Heart left ventricle (tissue), 16 donors: ENCODE data around the gene IFIT1. TPM values are rescaled to one million over a fixed set of nuclear protein-coding genes. Genes with fewer than 3 reads are reported as not detected.
"Not testable (repeated sequence)": the region's sequence is repeated elsewhere in the genome, so short reads cannot be mapped to it uniquely, and the experiment has no call there.

Experiments
- ATAC-seq, 4 donors: fragments of 200-7000 bp; cut with Tn5 transposase; one replicate each; pipeline ENCODE4 v1.9.1; 2020 to 2022; ENCODE audit warnings: moderate library complexity in 4 of 4, mild to moderate bottlenecking in 3 of 4, moderate number of reproducible peaks in 1 of 4
- DNase-seq, 5 donors: peaks; one replicate each; pipeline ENCODE4 v3.0.0-alpha.2; 2020
- H3K27ac ChIP-seq, 12 donors: fragments of 200-600 bp; sonication (generic) in 4 of 12; one replicate each; pipeline versions ENCODE4 v1.5.0 to v1.8.0; 2016 to 2022; ENCODE audit warnings: mild to moderate bottlenecking in 2 of 12
- H3K27me3 ChIP-seq, 9 donors: fragments of 200-600 bp; sonication (generic) in 2 of 9; one replicate each; pipeline versions ENCODE4 v1.5.1 to v1.8.0; 2016 to 2022; ENCODE audit warnings: mild to moderate bottlenecking in 3 of 9
- H3K36me3 ChIP-seq, 9 donors: fragments of 200-600 bp; sonication (generic) in 2 of 9; one replicate each; pipeline versions ENCODE4 v1.5.0 to v1.8.0; 2018 to 2022; ENCODE audit warnings: mild to moderate bottlenecking in 2 of 9
- H3K4me1 ChIP-seq, 12 donors: fragments of 200-600 bp; sonication (generic) in 4 of 12; one replicate each; pipeline versions ENCODE4 v1.5.0 to v1.8.0; 2016 to 2022; ENCODE audit warnings: mild to moderate bottlenecking in 3 of 12
- H3K4me3 ChIP-seq, 12 donors: fragments of 200-600 bp; sonication (generic) in 4 of 12; one replicate each; pipeline versions ENCODE4 v1.5.0 to v1.8.0; 2017 to 2022; ENCODE audit warnings: mild to moderate bottlenecking in 9 of 12, moderate library complexity in 4 of 12
- H3K9me3 ChIP-seq, 12 donors: fragments of 200-600 bp; sonication (generic) in 4 of 12; one replicate each; pipeline versions ENCODE4 v1.5.0 to v1.8.0; 2016 to 2022; ENCODE audit warnings: mild to moderate bottlenecking in 1 of 12
- POLR2A ChIP-seq, 2 donors: fragments of 450-650 bp; IDR thresholded peaks; one replicate each; pipeline ENCODE4 v1.6.1; 2017; ENCODE audit warnings: antibody characterized with exemption in 2 of 2, mild to moderate bottlenecking in 2 of 2, moderate library complexity in 2 of 2
- WGBS, 4 donors: extraction: QIAGEN DNeasy Blood & Tissue Kit in 2 of 4; methylation state at CpG; one replicate each; pipeline versions ENCODE4 v1.1.5 to v1.1.7; 2013 to 2018; 5-methylcytosine and 5-hydroxymethylcytosine counted together
- intact Hi-C, 10 donors: fragments of 100-400 bp; cut with DNase I; formaldehyde crosslinking; loops; one replicate each; pipeline versions ENCODE4 v1.11.1 to v1.14.2; 2022
- polyA plus RNA-seq, 2 donors: library from polyadenylated mRNA; stranded (reverse); fragments of 200-250 nt; gene quantifications; one replicate each; pipeline ENCODE4 v1.2.3, GENCODE V29; 2013
- total RNA-seq, 9 donors: library from RNA; depleted of rRNA in 2 of 9; stranded (reverse); fragments of >200 nt in 2 of 9; fragmentation: NEBNext Ultra II Directional in 3 of 9; extraction: Animal tissue kit (Norgen Biotek cat#: 25700) in 3 of 9; gene quantifications; one replicate each; pipeline versions ENCODE4 v1.1.0 to v1.2.4, GENCODE V29; 2016 to 2023
- TF ChIP-seq, protein P1 (sequence below), 12 donors: fragments of 200-600 bp; sonication (generic) in 4 of 12; IDR thresholded peaks; one replicate each; pipeline versions ENCODE4 v1.5.0 to v1.8.0; 2018 to 2022; ENCODE audit warnings: antibody characterized with exemption in 12 of 12, mild to moderate bottlenecking in 5 of 12
- donor health status: ischemic (EF 13 %, LVEDD 7.1; RV severe dilation, severe dysfunction).
- donor health status: healthy with polysubstance abuse.
- donor health status: DM: no; HTN: yes; CAD: no.
- donor health status: DM: no; HTN: no; CAD: no.
- donor health status: ischemic (EF 25% LVEDD 6.9; RV normal size, moderate dysfunction).
- donor health status: ischemic (EF 25% LVEDD 5.7; RV mildly dilated, moderate dysfunction).
- donor health status: healthy.
- donor health status: DM: yes; HTN: yes; CAD: no.
- donor health status: ischemic (EF 35%, LVEDD 5.7; RV mildly dilated, moderate dysfunction).
- donor health status: nonischemic (EF 11% LVEDD 7.7; RV severe dilation, severe dysfunction).
- donor health status: DM: yes; HTN: yes; CAD: no.
- donor health status: PGD.
- donor health status: ischemic (EF 29% LVEDD 5.4; RV normal size, mild dysfunction).
- donor health status: nonischemic (EF 23%, LVEDD 6.1; RV moderate dilation, normal function).

IFIT1 gene
- total and polyA plus RNA-seq, 11 donors = 5.5 to 58.2 (median 25.4) TPM

DNA sequence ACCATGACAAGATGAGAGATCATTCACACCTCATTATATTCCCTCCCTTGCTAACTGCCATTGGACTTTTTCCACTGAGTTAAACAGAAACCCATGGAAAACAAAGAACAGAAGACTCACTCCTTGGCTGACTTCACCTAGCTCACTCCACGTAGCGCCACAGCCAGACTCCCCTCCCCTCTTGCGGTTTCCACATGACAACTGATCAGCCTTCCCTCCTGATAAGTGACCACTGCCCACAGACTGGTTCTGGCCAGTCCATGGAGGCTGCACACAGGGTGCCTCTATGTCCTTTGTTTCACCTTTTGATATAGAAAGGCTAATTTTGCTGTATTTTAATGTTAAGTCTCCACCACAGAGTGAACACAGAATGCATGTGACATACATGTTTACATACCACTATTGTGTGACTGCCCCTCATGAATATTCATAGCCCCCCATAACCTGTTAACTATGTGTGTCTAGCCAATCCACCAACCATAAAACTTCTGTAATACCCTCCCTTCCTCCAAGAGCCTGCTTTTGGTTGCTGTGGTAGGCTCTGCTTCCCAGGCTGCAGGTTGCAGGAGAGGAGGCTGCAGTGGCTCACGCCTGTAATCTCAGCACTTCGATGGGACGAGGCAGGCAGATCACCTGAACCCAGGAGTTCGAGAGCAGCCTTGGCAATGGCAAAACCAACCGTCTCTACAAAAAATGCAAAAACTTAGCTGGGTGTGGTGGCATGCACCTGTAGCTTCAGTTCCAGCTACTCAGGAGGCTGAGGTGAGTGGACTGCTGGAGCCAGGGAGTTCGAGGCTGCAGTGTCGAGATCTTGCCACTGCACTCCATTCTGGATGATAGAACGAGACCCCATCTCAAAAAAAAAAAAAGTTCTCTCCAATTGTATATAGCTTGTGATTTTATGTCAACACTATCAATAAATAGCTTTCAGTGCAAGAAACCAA, 12.0 kb downstream of the IFIT1 start:
- ATAC-seq (no peak), DNase-seq (no peak)
- H3K27me3 ChIP-seq = no peaks in the 10 kb centered on the region
- H3K4me1 ChIP-seq = peaks cover 0 to 15% (median 0%) of the 10 kb centered on the region in 12 donors
- TF ChIP-seq, protein P1, sequence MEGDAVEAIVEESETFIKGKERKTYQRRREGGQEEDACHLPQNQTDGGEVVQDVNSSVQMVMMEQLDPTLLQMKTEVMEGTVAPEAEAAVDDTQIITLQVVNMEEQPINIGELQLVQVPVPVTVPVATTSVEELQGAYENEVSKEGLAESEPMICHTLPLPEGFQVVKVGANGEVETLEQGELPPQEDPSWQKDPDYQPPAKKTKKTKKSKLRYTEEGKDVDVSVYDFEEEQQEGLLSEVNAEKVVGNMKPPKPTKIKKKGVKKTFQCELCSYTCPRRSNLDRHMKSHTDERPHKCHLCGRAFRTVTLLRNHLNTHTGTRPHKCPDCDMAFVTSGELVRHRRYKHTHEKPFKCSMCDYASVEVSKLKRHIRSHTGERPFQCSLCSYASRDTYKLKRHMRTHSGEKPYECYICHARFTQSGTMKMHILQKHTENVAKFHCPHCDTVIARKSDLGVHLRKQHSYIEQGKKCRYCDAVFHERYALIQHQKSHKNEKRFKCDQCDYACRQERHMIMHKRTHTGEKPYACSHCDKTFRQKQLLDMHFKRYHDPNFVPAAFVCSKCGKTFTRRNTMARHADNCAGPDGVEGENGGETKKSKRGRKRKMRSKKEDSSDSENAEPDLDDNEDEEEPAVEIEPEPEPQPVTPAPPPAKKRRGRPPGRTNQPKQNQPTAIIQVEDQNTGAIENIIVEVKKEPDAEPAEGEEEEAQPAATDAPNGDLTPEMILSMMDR (IDR thresholded peaks at IDR 0.05) = no peak
- no peak for TF ChIP-seq POLR2A (IDR thresholded peaks at IDR 0.05)
- no peak overlapping the region for H3K4me3 ChIP-seq
- peaks cover 0 to 42% (median 33%) of the 10 kb centered on the region in 9 donors for H3K36me3 ChIP-seq
- H3K27ac ChIP-seq = no peak overlapping the region
- intact Hi-C loops = no loop called here
- peaks cover 0 to 8% (median 0%) of the 10 kb centered on the region in 12 donors for H3K9me3 ChIP-seq
- WGBS, 4 donors = 91 to 97% (median 94%) methylated on average over 11 of the region's 11 CpGs

DNA sequence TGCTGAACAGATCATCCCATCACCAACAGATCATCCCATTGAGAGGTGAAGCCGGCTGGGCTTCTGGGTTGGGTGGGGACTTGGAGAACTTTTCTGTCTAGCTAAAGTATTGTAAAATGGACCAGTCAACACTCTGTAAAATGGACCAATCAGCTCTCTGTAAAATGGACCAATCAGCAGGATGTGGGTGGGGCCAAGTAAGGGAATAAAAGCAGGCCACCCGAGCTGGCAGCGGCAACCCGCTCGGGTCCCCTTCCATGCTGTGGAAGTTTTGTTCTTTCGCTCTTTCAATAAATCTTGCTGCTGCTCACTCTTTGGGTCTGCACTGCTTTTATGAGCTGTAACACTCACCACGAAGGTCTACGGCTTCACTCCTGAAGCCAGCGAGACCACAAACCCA, 13.8 kb downstream of the IFIT1 start:
- H3K4me3 ChIP-seq, H3K27ac ChIP-seq, ATAC-seq, H3K27me3 ChIP-seq, intact Hi-C loops, DNase-seq, H3K4me1 ChIP-seq, H3K9me3 ChIP-seq: not testable (repeated sequence)
- peaks cover 0 to 42% (median 31%) of the 10 kb centered on the region in 9 donors for H3K36me3 ChIP-seq
- 95 to 99% (median 97%) methylated on average over 9 of the region's 9 CpGs for WGBS, 4 donors

DNA sequence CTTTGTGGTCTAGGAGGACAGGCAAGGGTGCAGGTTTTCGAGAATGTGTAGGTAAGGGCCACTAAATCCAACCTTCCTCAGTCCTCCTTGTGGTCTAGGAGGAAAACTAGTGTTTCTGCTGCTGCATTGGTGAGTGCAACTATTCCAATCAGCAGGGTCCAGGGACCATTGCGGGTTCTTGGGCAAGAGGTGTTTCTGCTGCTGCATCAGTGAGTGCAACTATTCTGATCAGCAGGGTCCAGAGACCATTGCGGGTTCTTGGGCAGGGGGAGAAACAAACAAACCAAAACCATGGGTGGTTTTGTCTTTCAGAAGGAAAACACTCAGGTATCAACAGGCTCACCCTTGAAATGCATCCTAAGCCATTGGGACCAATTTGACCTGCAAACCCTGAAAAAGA, 15.4 kb downstream of the IFIT1 start:
- intact Hi-C loops, ATAC-seq, H3K4me3 ChIP-seq, H3K27ac ChIP-seq, H3K27me3 ChIP-seq, H3K4me1 ChIP-seq, H3K9me3 ChIP-seq, DNase-seq: not testable (repeated sequence)
- 96 to 100% (median 98%) methylated on average over 3 of the region's 3 CpGs for WGBS, 4 donors
- peaks cover 0 to 30% (median 18%) of the 10 kb centered on the region in 9 donors for H3K36me3 ChIP-seq

DNA sequence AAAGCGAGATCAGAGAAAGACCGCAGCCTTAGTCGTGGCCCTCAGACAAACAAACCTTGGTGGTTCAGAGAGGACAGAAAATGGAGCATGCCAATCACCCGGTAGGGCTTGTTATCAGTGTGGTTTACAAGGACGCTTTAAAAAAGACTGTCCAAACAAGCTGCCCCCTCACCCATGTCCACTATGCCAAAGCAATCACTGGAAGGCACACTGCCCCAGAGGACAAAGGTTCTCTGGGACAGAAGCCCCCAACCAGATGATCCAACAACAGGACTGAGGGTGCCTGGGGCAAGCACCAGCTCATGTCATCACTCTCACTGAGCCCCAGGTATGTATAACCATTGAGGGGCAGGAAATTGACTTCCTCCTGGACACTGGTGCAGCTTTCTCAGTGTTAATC, 16.9 kb downstream of the IFIT1 start:
- H3K4me3 ChIP-seq, H3K9me3 ChIP-seq, H3K27ac ChIP-seq, intact Hi-C loops, ATAC-seq, DNase-seq, H3K27me3 ChIP-seq: not testable (repeated sequence)
- H3K4me1 ChIP-seq = peaks cover 0 to 15% (median 8%) of the 10 kb centered on the region in 12 donors
- H3K36me3 ChIP-seq = peaks cover 0 to 15% (median 6%) of the 10 kb centered on the region in 9 donors
- WGBS, 4 donors = 90 to 99% (median 96%) methylated on average over 5 of the region's 5 CpGs

DNA sequence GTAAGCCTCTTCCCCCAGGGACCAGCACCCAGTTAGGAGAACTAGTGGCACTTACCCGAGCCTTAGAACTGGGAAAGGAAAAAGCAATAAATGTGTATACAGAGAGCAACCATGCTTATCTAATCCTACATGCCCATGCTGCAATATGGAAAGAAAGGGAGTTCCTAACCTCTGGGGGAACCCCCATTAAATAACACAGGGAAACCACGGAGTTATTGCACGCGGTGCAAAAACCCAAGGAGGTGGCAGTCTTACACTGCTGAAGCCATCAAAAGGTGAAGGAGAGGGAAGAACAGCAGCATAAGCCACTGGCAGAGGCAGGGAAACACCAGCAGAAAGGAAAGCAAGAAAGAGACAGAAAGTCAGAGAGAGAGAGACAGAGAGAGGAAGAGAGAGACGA, 18.1 kb downstream of the IFIT1 start:
- intact Hi-C loops = loop anchor here in 3 of 10 donors (5.0 to 10.0 kb wide), 3 partner anchors 83 to 156 kb away; partner anchors contain the start of genes IFIT2 (in 1 of the 3), IFIT3 (in 1 of the 3) and LIPA (in 1 of the 3)
- not testable (repeated sequence) for H3K27me3 ChIP-seq, ATAC-seq, H3K9me3 ChIP-seq, H3K36me3 ChIP-seq, DNase-seq, H3K27ac ChIP-seq, H3K4me3 ChIP-seq
- peaks cover 0 to 15% (median 9%) of the 10 kb centered on the region in 12 donors for H3K4me1 ChIP-seq
- WGBS, 4 donors = 93 to 96% (median 95%) methylated on average over 5 of the region's 5 CpGs

DNA sequence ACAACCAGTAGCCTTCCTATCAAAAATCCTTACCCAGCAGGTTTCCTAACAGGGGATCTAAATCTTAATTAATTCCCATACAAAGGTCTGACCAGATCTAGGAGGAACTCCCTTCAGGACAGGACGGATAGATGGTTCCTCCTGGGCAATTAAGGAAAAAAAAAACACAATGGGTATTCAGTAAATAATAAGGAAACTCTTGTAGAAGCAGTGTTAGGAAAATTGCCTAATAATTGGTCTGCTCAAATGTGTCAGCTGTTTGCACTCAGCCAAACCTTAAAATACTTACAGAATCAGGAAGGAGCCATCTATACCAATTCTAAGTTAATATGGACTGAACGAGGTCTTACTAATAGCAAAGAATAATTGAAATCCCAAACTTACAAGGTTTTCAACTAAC, 18.7 kb downstream of the IFIT1 start:
- not testable (repeated sequence) for ATAC-seq, H3K27me3 ChIP-seq, H3K9me3 ChIP-seq, H3K4me3 ChIP-seq, H3K36me3 ChIP-seq, DNase-seq
- intact Hi-C loops = loop anchor here in 3 of 10 donors (5.0 to 10.0 kb wide), 3 partner anchors 84 to 156 kb away; partner anchors contain the start of genes IFIT2 (in 1 of the 3), IFIT3 (in 1 of the 3) and LIPA (in 1 of the 3)
- 79 to 84% (median 83%) methylated on average over 2 of the region's 2 CpGs for WGBS, 4 donors
- Histone ChIP-seq H3K27ac (peak overlapping the region in 1 of 12 donors; percentile 46), H3K4me1 (peaks cover 0 to 21% (median 14%) of the 10 kb centered on the region in 12 donors)

DNA sequence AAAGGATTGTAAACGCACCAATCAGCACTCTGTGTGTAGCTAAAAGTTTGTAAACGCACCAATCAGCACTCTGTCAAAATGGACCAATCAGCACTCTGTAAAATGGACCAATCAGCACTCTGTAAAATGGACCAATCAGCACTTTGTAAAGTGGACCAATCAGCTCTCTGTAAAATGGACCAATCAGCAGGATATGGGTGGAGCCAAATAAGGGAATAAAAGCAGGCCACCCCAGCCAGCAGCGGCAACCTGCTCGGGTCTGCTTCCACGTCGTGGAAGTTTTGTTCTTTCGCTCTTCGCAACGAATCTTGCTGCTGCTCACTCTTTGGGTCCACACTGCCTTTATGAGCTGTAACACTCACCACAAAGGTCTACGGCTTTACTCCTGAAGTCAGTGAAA, 19.9 kb downstream of the IFIT1 start:
- H3K4me1 ChIP-seq = peaks cover 0 to 33% (median 18%) of the 10 kb centered on the region in 12 donors
- H3K27me3 ChIP-seq = not testable (repeated sequence)
- 82 to 95% (median 88%) methylated on average over 10 of the region's 10 CpGs for WGBS, 4 donors

More for the DNA sequence above, 19.9 kb downstream of the IFIT1 start:
- H3K4me3 ChIP-seq, DNase-seq, H3K36me3 ChIP-seq, H3K27ac ChIP-seq, H3K9me3 ChIP-seq, ATAC-seq: not testable (repeated sequence)
- intact Hi-C loops = loop anchor here in 3 of 10 donors (5.0 to 10.0 kb wide), 3 partner anchors 85 to 157 kb away; partner anchors contain the start of genes IFIT2 (in 1 of the 3), IFIT3 (in 1 of the 3) and LIPA (in 1 of the 3)
